ENCODE results near the gene NCOA7.
"Not testable (repeated sequence)": the region's sequence is repeated elsewhere in the genome, so short reads cannot be mapped to it uniquely, and the experiment has no call there.

The NCOA7 gene

DNA sequence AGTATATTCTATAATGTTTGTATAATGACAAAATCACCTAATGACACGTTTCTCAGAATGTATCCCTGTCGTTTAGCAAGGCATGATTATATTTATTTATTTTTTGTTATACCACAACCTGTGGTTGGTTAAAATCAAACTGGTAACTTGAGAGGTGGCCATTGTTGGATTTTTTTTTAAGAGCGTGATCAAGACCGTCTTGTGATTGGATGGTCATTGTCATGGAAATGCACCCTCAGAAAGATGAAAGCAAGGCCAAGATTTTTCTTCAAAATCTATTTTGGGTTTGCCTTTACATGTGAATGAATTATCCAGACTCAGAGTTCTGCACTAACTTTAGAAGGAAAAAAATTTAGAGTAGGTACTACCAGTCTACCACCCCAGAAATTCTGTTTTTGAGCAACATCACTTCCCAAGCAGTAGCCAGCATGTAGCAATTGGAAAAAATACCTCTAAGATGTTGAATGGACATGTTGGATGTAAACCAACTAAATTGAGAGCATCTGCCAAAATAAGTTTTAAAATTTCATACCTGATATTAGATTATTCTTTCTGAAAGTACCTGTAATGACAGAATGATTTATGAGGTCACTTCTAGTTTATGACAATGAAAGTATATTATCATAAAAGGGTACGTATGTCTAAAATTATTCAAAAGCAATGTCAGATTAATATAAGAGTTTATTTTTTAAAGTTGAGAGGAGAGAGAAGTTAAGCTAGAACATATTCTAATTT is 50.8 kb downstream of the NCOA7 start:
- no peak for FAIRE-seq

DNA sequence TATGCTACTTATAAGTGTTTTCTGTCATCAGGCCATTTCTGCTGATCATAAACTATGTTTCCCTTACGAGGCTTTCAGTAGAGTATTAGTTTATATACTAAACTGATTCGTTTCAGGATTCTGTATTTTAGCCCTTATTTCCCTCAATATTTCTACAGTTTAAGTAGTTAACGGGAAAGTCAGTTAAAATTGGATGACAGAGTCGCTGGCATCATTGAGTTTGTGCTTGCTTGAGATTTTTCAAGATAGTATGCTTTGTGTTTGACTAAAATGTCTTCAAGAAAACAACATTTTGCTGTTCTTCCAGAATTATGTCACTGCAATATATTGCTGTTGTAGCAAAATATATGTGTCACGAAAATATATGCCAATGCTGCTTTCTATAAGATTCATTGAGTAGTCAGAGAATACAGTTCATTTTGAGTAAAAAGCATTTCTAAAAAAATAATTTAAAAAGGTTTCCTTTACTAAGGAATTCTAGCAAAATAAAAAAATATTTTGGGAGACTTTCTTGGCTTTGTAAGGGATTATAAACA is 51.4 kb downstream of the NCOA7 start:
- FAIRE-seq: no peak

DNA sequence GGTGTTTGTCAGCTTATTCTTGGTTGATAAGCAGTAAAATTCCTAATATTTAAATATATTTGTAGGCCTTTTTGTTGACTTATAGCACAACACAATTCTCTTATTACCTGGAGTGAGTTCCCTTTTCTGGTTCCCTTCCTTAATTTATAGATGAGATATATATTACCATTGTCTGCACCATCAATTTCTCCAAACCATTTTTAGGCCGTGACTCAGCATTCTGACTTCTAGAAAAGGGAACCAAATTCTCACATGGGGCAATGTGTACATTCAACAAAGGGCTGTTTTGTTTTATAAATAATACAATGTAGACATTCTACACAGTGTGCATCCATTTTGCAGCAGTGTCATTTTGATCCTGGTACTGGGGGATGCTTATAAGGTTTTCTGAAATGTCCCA is 52.8 kb downstream of the NCOA7 start:
- FAIRE-seq: no peak

DNA sequence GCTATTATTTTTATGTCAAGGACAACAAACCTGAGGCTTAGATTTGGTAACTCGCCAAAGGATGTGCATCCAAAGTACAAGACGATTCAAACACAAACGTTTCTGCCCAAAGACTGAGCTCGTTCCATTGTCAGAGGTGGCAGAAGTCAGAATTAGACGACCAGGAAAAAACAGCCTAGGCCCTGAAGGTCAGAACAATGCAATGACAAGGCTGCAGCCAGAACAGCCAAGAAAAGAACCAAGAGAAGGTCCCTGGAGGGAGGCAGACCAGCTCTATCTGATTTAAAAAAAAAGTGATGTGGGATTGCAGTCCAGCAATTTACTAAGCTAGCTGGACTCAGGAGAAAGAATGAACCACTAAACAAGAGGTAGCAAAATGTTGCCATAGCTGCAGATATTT is 54.2 kb downstream of the NCOA7 start:
- no peak for FAIRE-seq

- FAIRE-seq: no peak
These were observed 55.7 kb downstream of the NCOA7 start for GRCh38 chr6:125846292-125847024.

DNA sequence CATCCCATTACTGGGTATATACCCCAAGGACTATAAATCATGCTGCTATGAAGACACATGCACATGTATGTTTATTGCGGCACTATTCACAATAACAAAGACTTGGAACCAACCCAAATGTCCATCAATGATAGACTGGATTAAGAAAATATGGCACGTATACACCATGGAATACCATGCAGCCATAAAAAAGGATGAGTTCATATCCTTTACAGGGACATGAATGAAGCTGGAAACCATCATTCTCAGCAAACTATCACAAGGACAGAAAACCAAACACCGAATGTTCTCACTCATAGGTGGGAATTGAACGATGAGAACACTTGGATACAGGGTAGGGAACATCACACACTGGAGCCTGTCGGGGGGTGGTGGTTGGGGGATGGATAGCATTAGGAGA is 57.5 kb downstream of the NCOA7 start:
- FAIRE-seq: not testable (repeated sequence)

DNA sequence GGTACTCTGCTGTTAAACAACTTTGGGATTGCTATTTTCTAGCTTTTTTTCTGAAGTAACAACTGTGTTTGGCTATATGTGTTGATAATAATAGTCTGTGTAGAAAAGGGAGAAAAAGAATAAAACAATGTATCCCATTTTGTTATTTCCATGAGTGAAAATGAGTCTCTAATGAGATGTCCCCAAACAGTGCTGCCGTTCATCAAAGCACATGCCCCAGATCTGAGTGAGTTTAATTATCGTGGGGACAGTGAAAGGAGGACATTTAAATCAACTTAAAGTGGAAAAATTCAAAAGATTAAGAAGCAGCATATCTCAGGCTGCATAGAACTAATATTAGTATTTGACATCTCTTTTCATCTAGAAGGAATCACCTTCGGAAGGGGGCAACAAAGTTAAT is 59.6 kb downstream of the NCOA7 start:
- FAIRE-seq: no peak

GRCh38 chr6:125852587-125852986 is 61.8 kb downstream of the NCOA7 start:
- FAIRE-seq: no peak

GRCh38 chr6:125853168-125853567 is 62.4 kb downstream of the NCOA7 start:
- no peak for FAIRE-seq

DNA sequence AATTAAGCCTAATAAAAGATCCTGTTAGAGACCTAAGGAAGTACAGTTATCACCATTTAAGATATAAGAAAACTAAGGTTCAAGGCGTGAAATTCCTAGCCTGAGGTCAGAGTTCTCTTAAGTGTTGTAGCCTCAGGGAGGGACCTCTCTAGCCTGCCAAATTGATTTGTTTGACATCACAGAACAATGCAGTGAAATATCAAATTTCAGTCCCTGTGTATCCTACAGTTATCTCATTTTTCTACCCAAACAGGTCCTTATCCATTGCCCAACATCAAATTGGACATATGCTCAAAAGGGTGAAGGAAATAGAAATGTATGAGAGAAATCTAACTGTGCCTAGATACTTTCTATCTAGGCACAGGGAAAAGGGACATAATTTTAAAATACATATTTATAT is 63.0 kb downstream of the NCOA7 start:
- no peak for FAIRE-seq

DNA sequence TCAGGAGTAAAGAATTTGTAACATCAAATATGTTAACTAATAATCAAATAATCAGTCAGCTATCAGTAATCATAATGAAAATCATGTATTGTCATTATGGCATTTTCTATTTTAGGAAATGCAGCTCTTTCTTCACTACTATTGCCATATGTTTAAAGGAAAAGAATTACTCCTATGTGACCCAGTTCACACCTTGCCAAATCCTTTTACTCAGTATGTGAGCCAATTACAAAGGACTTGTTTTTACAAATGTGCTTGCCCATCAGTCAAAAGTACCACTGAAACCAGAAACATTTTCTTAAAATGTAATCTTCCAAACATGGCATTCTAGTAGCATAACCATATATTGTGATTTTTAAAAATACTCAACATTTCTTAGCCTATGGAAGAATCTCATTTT is 63.6 kb downstream of the NCOA7 start:
- FAIRE-seq: no peak

GRCh38 chr6:125855783-125856182 is 65.0 kb downstream of the NCOA7 start:
- FAIRE-seq: no peak

GRCh38 chr6:125857846-125858245 is 67.1 kb downstream of the NCOA7 start:
- FAIRE-seq: no peak

DNA sequence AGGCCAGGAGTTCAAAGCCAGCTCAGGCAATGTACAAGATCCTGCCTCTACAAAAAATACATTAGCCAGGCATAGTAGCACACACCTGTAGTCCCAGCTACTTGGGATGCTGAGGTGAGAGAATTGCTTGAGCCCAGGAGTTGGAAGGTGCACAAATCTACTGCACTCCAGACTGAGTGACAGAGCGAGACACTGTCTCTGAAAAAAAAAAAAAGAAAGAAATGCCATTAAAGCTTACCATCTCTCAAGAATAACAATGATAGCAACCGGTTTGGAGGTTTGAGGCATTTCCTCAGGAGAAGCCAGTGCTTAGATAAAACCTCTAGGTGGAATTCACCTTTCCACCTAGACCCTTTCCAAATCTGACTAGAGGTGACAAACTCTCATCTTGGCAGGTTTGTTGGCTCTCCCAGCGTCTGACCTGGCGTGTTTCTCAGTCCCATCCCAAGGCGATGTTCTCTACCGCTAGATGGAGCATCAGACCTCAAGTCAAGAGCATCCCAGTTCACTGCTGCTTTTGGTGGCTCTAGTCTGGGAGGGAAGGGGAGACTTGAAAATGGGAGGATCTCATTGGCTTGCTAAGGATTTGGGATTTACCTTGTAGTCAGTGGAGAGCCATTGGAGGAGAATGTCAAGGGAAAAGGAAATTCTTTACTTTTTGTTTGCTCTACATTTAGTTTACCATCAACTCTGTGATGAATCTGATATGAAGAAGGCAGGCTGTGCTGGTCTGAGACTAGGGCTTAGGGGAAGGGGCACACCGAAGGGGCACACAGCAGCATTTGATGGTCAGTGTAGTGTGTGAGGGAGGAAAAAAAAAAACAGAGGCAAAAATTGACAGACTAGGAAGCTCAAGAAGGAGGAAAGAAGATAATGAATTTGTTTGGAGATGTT is 67.9 kb downstream of the NCOA7 start:
- no peak for FAIRE-seq

DNA sequence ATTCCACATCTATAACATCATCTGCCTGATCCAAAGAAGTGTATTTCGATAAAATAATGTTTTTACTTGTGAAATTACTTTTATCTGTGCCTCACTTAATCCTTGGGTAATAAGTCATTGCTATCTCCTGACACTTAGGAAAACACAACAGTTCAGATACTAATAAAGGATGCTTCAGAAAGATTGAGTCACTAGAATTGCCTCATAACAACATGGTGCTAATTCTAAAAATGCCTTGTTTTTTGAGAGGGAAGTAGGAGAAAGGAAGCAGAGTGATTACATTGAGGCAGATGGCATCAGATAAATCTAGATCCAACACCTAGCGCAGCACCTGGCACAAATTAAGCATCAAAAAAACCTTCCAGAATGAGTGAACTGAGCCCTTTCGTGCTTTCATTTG is 69.0 kb downstream of the NCOA7 start:
- no peak for FAIRE-seq

- FAIRE-seq: no peak
These were observed 72.3 kb downstream of the NCOA7 start for GRCh38 chr6:125863023-125863422.

DNA sequence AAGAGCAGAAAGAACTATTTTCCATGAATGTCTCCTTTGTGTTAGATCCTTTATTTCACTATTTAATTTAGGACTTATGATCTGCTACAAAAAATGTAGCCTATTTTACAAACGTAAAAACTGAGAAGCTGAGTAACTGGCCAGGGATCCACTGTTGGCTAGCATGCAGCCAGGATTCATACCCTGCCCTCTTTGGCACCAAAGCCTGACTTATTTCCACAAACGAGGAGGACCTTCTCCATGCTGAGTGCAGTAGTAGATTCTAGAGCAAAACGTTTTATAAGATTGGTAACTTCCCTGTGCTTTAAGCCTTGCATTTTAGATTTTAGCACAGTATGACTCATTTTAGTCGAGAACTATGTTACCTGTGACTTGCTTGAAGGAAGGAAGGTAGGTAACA is 74.3 kb downstream of the NCOA7 start:
- FAIRE-seq: no peak

DNA sequence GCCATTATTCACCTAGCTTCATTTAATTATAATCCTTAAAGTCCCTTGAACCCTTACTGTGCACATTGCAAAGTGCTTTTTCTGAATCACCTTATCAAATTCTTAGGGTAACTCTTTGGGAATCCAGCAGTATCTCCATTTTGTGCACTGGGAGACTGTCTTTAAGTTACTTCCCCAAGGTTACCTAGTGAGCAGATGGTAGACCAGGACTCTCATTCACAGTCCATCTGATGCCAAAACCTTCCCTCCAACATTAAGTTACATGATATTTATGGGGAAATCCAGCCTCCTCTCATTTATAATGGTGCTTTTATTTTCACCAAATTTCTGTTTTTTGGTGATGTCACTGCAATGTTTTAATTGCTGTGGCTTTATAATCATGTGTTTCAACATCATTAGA is 75.7 kb downstream of the NCOA7 start:
- no peak for FAIRE-seq

DNA sequence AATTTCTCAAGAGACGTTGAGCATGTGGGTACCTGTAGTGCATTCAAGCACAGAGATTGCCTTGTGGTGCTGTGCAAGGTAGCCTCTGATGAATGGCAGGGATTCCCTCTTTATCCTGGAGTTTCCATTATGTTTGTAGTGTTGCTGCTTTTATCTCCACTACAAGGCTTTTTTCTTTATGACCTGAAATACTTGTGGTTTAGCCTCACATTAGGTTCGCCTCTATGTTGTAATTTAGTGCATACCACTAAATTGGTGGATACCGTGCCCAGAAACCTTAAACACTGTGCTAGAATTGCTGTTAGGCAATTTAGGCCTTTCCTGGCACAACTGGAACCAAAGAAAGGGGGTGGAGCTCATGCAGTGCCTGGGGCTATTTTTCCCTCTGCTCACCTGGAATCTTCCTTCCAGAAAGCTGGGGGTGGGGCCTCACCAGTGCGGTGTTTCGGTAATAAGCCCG is 76.8 kb downstream of the NCOA7 start:
- FAIRE-seq: no peak

DNA sequence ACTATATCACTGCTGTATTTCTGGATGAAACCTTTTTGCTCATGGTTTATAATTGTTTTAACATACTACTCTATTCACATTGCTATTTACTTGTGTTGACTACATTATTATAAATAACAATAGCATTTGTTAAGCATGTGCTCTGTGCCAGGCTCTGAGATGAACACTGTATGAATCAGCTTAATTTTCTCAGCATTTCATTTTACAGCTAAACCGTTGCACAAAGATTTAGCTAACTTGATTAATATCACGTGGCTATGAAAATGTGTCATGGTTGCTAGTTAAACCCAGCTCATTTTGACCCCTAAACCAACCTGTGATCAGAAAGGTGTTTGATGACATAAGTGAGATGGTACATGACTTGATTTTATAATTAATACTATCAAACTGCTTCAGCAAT is 77.5 kb downstream of the NCOA7 start:
- no peak for FAIRE-seq

GRCh38 chr6:125868678-125869395 is 78.1 kb downstream of the NCOA7 start:
- no peak for FAIRE-seq

DNA sequence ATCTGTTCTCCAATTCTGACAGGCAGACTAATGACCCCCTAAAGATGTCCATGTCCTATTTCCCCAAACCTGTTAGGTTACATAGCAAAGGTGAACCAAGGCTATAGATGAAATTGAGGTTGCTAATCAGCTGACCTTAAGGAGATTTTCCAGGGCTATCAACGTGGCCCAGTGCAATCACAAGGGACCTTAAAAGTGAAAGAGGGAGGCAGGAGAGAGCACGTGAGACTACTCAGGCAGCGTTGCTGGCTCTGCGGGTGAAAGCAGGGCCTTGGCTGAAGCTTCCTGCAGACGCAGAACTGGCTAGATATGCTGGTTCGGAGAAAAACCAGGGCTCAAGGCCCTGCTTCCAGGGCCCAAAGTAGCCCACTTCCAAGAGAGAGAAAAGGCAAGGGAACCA is 78.7 kb downstream of the NCOA7 start:
- no peak for FAIRE-seq

DNA sequence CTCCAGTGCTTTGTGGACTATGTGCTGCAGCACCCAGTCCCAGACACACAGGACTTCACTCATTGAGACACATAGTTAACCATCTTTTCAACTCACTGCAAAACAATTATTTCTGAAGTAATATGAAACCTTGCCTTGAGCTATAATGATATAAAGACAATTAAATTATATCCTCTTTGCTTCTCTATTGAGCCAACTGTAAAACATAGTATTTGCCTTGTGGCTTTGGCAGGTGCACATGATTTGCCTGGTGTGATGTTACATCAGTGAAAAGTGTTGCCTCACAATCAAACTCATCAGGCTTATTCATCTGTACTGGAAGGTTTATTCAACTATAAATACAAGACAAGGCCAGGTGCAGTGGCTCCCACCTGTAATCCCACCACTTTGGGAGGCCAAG is 80.6 kb downstream of the NCOA7 start:
- no peak for FAIRE-seq

All from TTC549 (cell line).